Glomerular endothelial cell (primary cell): Measurements from ENCODE around the gene UBB. TPM values are rescaled to one million over a fixed set of nuclear protein-coding genes. Genes with fewer than 3 reads are reported as not detected.
A peak's percentile ranks its signal among the peaks of the same experiment; 100 is the strongest.

Experiments
- DNase-seq: peaks from one replicate; pipeline ENCODE4 v3.0.0-alpha.2; 2011; ENCODE audit warnings: low read depth, low spot score; ENCODE audit errors: extremely low read depth
- total RNA-seq: library from RNA; depleted of rRNA; stranded (reverse); fragments of >200 nt; gene quantifications from 2 replicates; pipeline ENCODE4 v1.2.3, GENCODE V29; 2015

UBB gene
- total RNA-seq: 1,074 and 1,076 TPM in 2 replicates

GRCh38 chr17:16380640-16381495 is at the start of gene UBB:
UBB (plus strand) TSS chr17:16381091; CDS start chr17:16381908, 817 bp downstream.
- DNase-seq: peak; percentile 83

- no peak for DNase-seq
Observed at GRCh38 chr17:16338391-16338790, 42.5 kb upstream of the UBB start.

GRCh38 chr17:16339402-16339801 is 41.5 kb upstream of the UBB start:
- no peak for DNase-seq

- no peak for DNase-seq
Observed at GRCh38 chr17:16339959-16340358, 40.9 kb upstream of the UBB start.

GRCh38 chr17:16342979-16343378 is 37.9 kb upstream of the UBB start:
- DNase-seq: no peak

- no peak for DNase-seq
Observed at GRCh38 chr17:16343569-16343968, 37.3 kb upstream of the UBB start.

GRCh38 chr17:16345565-16345964 is 35.3 kb upstream of the UBB start:
- DNase-seq: no peak

- DNase-seq: no peak
Observed at GRCh38 chr17:16346721-16347271, 34.1 kb upstream of the UBB start.

GRCh38 chr17:16348586-16348985 is 32.3 kb upstream of the UBB start:
- DNase-seq: no peak

- DNase-seq: no peak
Observed at GRCh38 chr17:16349431-16349830, 31.5 kb upstream of the UBB start.

- no peak for DNase-seq
Observed at GRCh38 chr17:16351831-16352230, 29.1 kb upstream of the UBB start.

- DNase-seq: no peak
Observed at GRCh38 chr17:16352303-16352666, 28.6 kb upstream of the UBB start.

GRCh38 chr17:16352667-16353316 is 28.1 kb upstream of the UBB start:
- no peak for DNase-seq

- no peak for DNase-seq
Observed at GRCh38 chr17:16353317-16354174, 27.3 kb upstream of the UBB start, which contains the start of gene CENPV. CENPV (minus strand) TSS chr17:16353469; CDS start chr17:16353436, 33 bp downstream.

- DNase-seq: no peak
Observed at GRCh38 chr17:16354585-16354984, 26.3 kb upstream of the UBB start.

GRCh38 chr17:16358394-16358793 is 22.5 kb upstream of the UBB start:
- DNase-seq: no peak

- DNase-seq: no peak
Observed at GRCh38 chr17:16361874-16362273, 19.0 kb upstream of the UBB start.

- no peak for DNase-seq
Observed at GRCh38 chr17:16363749-16364536, 16.9 kb upstream of the UBB start.

- no peak for DNase-seq
Observed at GRCh38 chr17:16364625-16365024, 16.3 kb upstream of the UBB start.

GRCh38 chr17:16371742-16372141 is 9.1 kb upstream of the UBB start:
- no peak for DNase-seq
